Activated CD4-positive, CD25-positive, alpha-beta regulatory T cell treated with anti-CD3 and anti-CD28 coated beads, Interleukin-2, amount 50 U/mL, for 24 hours (primary cell): ENCODE measurements around the gene LRRC36.
"Not testable (repeated sequence)": the region's sequence is repeated elsewhere in the genome, so short reads cannot be mapped to it uniquely, and the experiment has no call there.

Experiments
- ATAC-seq, 2 donors: fragments of 150-1000 bp; cut with Tn5 transposase; one replicate each; pipeline ENCODE4 v1.10.0; 2021; ENCODE audit warnings: mild to moderate bottlenecking in 1 of 2, moderate library complexity in 1 of 2

LRRC36 gene

GRCh38 chr16:67405336-67405735 is 78.7 kb downstream of the LRRC36 start:
- ATAC-seq = no peak

GRCh38 chr16:67406111-67406971 is 79.7 kb downstream of the LRRC36 start:
- no peak for ATAC-seq

- no peak for ATAC-seq
Measured at GRCh38 chr16:67407176-67407787, 80.7 kb downstream of the LRRC36 start.

- no peak for ATAC-seq
Measured at GRCh38 chr16:67407788-67408452, 81.3 kb downstream of the LRRC36 start.

DNA sequence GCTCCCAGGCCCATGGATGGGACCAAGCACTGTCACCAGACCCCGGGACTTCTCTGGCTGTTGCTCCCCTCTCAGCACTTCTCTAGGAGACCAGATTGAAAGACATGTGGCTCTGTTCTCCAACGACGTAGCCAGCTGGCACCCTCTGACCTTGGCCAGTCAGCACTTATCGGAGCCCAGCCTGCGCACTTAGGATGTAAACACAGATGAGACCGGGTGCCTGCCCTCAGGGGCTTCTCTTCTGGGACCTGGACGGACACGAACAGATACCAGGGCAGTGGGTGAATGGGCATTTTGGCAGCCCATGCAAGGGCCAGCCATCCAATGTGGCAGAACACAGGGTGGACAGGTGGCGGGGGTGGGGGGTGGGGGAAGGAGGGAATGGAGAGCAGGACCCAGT is 83.0 kb downstream of the LRRC36 start:
- ATAC-seq = no peak

GRCh38 chr16:67411339-67411738 is 84.7 kb downstream of the LRRC36 start:
- ATAC-seq = no peak

DNA sequence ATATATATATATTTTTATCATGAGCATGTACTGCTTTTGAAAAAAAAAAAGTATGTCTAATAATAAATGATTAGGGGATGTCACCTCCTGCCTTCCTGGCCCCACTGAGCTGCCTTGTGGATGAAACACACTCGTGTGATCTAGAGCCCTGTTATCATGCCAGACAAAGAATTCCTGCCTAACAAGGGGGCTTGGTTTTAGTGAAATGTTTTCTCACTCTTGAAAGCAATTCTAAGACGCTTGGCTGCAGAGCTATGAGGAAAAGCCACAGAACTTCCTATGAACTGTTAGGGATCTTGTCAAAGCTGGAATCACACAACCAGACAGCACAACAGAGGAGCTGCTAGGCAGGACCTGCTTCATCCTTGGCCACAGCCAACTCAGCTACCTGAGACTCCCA is 85.7 kb downstream of the LRRC36 start:
- ATAC-seq = no peak

GRCh38 chr16:67413978-67414911 is 87.6 kb downstream of the LRRC36 start:
- ATAC-seq = no peak

- ATAC-seq = not testable (repeated sequence)
Measured at GRCh38 chr16:67415421-67415820, 88.8 kb downstream of the LRRC36 start.

DNA sequence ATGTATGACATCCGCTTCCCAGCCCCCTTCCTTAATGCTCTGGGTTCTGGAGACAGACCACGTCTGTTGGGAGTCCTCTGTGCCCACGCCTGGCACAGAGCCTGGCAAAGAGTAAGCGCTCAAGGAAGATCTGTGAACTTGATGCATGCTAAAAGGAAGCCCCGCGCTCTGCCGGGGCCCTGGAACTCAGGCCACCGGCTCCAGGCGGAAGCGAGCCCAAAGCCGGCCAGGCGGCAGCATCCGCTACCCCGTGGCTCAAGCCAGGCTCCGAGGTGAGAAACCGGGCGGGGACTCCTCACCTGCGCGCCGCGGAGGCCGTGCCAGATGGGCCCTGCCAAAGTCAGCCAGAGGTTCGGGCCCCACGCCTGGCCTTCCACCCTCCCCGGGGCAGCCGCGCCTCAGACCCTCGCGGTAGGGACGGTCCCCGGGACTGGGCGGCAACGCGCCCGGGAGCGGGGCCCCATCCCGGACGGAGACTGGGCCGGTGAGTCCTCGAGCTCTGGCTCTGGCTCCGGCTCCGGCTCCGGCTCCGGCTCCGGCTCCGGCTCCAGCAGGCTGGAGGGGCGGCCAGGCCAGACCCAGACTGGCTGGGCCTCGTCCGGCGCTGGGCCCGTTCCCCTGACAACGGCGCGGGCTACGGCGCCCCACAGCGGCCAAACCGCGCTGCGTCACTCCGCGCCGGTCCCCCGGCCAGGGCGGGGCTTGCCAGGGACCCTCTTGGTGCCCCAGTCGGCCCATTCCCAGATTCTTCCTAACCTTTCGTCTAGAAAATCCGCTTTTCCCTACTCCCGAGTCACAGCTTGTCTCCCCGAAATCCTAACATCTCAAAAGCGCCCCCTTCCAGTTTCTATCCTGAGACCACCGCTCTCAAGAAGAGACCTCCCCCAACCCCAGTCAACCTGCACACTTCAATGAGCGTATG is 89.5 kb downstream of the LRRC36 start, which contains the start of gene ZDHHC1:
Gene ZDHHC1, minus strand, starts transcription at position 606 of the 922 bp plus-strand sequence. CDS start 8,702 bp downstream, outside the sequence.
- peak; percentile 72 to 74 for ATAC-seq

- no peak for ATAC-seq
Measured at GRCh38 chr16:67417333-67418061, 90.9 kb downstream of the LRRC36 start.

DNA sequence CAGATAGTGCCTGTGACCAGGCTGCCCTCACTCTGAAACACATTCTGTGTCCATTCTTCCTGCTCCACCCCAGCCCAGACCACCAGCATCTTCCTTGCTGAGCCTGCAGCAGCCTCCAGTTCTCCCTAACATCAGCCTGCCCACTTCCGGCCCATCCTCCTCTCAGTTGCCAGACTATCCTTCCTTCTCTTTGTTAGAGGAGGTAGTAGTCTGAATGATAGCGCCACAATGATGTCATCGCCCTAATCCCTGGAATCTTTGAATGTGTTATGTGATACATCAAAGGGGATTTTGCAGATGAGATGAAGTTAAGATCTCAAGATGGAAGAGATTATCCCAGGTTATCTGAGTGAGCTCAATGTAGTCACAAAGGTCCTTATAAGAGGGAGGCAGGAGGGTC is 92.9 kb downstream of the LRRC36 start:
- ATAC-seq = no peak

DNA sequence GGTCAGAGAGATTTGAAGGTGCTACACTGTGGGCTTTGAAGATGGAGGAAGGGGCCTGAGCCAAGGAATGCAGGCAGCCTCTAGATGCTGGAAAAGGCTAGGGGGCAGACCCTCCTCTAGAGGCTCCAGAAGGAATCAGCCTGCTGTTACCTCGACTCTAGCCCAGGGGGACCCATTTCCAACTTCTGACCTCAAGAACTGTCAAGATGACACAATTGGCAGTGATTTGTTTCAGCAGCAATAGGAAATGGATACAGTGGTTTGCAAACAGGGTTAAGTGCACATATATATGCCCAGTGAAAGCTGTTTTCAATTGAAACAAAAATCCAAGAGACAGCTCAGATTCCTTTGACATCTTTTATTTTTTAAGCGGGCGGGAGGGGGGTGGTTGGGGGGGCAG is 93.3 kb downstream of the LRRC36 start:
- no peak for ATAC-seq

DNA sequence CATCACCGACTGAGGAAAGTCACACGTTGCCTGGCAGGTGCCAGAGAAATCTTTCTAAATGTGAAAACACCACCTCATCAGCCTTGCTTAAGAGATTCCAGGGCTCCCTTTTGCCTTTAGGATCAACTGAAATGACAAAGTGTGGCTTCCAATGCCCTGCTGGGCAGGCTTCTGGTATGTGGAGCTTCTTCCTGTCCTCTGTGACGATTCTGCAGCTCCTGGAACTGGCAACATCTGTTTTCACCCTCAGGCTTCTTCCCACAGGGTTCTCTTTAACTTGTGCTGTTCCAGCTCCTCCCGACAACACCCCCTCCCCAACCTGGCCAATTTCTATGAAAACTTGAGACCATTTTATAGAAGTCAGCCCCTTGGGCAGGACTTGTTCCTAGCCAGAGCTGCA is 94.4 kb downstream of the LRRC36 start:
- no peak for ATAC-seq

- no peak for ATAC-seq
Measured at GRCh38 chr16:67423015-67423414, 96.4 kb downstream of the LRRC36 start.

DNA sequence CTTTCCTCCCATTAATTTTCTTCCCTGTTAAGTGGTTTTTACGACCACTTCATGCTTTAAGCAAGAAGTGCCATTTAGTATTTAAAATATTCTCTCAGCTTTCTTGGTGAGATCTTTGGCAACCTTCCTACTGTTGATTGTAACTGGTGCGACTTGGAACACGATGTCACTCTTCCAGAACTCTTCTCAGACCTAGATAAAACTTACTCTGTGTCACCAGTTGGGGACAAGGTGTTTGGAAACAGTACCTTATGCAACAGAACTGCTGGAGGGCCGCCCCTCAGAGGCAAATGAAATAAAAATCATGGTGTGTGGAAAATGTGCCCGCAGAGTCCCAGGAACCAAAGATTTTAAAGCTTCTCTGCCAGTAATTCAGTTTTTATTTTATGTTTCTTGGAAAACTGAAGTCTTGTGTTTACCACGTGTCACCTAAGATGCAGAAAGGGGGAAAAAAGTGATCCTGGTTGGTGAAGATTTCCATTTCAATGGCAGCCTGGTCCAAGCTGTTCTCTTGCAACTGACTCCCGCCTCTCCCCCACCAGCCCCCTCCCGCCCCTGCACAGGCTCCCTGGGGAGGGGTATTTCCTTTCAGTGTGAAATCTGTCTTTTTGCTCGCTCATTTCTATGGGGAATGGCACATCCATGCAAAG is 97.1 kb downstream of the LRRC36 start:
- ATAC-seq = no peak

DNA sequence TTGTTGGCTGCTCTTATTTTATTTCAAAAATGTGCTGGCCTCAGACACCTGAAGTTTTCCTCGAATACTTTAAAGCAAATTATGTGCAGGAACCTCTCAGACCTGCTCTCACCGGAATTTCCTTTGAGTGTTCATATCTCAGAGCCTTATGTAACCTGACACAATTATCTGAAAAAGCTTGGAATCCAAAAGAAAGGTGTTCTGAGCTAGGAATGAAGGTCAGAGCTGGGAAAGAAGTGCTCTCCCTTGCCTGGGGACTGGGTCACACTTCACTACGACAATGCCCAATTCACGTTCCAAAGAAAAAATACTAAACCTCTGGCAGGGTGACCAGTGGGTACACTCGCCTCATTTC is 97.6 kb downstream of the LRRC36 start:
- no peak for ATAC-seq

GRCh38 chr16:67425061-67425460 is 98.4 kb downstream of the LRRC36 start:
- no peak for ATAC-seq

DNA sequence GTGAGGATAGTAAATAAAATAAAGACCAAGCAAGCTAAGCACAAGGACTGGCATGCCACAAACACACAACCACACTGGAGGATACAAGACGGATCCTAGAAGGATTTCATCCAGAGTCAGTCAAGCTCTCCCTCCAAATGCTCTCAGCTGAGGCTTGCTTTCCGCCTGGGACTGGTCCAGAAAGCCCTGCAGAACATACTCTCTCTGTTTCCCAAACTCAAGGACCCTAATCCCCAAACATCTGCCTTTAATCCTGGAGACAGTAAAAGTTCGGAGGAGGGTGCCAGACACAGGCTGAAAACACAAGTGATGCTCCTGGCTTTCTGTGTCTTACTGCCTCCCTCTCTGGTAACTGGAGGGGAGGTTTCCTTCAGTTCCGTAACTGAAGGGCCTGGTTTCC is 99.0 kb downstream of the LRRC36 start:
- no peak for ATAC-seq

DNA sequence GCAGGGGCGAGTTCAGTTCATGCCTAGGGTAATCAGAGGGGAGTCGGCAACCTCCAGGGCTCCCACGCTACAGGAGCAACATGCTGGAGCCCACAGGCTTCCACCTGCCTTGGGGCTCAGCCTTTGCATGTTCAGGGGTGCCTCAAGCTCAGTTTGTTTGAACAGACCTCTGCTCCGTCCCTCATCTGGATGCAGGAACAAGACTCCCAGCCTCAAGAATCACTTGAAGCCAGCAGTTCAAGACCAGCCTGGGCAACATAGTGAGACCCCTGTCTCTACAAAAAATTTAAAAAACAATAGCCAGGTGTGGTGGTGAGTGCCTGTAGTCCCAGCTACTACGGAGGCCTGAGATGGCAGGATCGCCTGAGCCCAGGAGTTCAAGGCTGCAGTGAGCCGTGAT is 99.4 kb downstream of the LRRC36 start:
- ATAC-seq = no peak
